Left forelimb (tissue), 1 donor: ENCODE measurements around the gene KCTD15.
A peak's percentile ranks its signal among the peaks of the same experiment; 100 is the strongest.

Experiments
- DNase-seq: peaks from one replicate; pipeline ENCODE4 v3.0.0-alpha.2; 2018; ENCODE audit warnings: low spot score

KCTD15 gene

DNA sequence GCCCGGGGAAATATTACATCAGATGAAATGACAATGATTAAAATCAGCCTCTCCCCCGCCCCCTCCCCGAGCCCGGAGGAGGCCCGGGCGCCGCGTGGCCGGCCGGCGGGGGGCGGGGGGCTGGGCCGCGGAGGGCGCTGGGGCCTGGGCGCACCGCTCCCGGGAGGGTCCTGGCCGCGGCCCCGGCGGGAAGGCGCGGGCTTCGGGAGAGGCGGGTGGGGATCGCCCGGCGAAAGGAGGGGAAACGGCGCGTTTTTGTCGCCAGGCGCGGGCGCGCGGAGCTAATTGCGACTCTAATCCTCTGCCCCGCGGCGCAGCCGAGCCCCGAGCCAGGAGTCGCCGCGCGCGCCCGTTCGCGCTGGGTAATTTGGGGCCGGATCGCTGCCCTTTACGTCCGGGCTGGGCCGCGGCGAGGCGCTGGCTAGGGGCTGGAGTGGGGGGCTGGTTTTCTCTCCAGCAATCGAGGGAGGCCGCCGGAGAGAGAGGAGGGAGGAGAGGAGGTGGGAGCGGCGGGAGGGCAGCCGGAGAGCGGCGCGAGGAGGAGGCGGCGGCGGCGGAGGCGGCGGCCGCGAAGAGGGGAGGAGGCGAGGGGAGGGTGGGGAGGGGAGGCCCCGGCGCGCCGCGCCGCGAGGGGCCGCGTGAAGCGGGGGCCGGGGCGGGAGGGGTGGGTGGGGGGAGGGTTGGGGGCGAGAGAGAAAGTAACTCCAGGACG lies at the start of gene KCTD15:
TSS of gene KCTD15 (plus strand) at position 707 of the 712 bp plus-strand sequence. CDS start 3,585 bp downstream, outside the sequence.
- peak; percentile 80 for DNase-seq

- DNase-seq, result no peak
These were observed 49.4 kb upstream of the KCTD15 start for GRCh38 chr19:33747273-33747672.

GRCh38 chr19:33748231-33748630 lies 48.4 kb upstream of the KCTD15 start:
- DNase-seq, result no peak

GRCh38 chr19:33749016-33749415 lies 47.7 kb upstream of the KCTD15 start:
- no peak for DNase-seq

DNA sequence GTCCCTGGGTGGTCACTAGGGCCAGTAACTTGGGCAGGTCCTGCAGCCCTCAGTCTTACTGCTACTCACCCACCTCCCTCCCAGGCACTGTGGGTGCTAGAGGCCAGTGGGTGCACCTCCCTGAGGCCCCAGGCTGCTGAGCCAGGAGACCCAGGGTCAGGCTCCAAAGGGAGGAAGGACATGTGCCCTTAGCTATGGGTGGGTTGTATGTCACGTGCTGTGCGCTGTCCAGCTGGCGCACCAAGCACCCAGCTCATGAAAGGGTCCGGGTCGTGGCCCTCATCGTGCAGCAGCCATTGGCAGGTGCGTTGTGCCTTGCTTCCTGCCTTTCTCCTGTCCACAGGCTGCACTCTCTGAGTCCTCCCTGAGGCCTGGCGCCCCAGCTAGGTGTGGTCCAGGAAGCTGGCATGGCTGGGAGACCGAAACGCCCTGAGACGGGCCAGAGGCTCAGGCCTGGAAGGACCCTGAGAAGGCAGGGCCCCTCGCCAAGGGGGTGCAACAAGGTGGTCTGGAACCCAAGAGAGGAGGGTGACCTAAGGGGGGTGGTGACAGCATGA lies 47.0 kb upstream of the KCTD15 start:
- DNase-seq, result no peak

DNA sequence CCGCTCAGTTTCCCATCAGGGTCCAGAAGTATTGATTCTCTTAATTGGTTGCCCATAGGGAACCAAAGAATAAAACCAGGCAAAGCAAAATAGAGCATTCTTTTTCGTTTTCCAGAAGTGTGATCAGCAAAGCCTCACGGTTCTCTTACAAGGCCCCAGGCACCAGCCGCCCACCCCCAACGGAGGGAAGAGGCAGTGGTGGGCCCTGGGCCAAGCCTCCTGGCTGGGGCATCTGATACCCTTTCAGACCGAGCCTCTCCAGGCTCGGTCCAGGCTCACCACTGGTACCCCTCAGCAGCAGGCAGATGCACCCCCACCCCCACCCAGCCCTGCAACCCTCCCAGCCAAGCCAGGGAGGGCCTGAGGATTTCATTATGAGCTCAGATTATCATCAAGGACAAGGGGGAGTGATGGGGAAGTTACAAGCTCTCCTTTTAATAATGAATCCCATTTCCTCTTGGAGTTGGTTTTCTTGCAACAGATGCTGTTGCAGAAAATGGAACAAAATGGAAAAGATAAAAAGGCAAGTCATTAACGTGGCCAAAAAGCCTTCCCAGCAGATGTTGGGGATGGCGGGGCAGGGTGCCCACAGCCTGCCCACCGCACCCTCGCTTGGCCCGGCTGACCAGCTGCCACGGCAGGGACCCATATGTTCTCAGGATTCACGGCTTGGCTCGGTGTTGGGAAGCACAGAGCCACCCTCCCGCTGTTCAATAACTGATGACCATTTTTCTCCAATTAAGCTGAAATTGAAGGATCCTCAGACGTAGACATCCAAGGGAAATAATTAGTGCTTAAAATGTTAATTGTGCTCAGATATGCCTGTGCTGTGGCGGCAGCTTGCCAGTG lies 45.9 kb upstream of the KCTD15 start:
- DNase-seq, result no peak

GRCh38 chr19:33751436-33751770 lies 45.3 kb upstream of the KCTD15 start:
- no peak for DNase-seq

DNA sequence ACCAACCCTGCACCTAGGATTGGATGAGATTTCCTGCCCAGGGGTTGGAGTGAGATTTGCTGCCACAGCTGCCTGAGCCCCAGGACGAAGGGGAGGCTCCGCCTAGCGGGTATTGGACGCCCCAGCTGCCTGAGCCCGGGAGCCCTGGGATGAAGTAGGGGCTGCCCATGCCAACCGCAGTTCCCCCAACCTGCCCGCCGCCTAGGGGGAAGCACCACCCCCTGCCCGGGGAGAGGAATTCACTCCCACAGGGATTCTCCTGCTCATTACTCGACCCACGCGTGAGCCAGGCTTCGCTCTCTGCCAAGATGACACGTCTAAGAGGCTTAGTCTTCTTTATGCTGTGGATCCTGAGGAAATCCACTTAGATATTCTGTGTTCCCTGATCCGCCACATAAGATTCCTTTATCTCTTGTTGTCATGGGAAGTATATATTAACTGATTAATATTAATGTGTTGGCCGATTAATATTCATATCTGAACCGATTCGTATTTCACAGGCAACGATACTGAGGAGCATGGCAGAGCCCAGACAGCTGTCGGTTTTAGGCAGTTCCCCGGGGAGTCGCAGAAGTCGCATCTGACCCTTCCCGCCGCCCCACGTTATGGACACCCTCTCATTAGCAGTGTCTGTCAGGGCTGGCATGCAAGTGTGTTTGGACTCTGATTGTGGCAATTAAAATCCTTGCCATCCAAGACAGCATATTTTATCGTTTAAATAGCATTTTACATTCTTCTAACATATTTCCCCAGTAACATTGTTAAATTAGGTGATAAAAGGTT lies 44.5 kb upstream of the KCTD15 start:
- no peak for DNase-seq

GRCh38 chr19:33752945-33753344 lies 43.7 kb upstream of the KCTD15 start:
- no peak for DNase-seq

DNA sequence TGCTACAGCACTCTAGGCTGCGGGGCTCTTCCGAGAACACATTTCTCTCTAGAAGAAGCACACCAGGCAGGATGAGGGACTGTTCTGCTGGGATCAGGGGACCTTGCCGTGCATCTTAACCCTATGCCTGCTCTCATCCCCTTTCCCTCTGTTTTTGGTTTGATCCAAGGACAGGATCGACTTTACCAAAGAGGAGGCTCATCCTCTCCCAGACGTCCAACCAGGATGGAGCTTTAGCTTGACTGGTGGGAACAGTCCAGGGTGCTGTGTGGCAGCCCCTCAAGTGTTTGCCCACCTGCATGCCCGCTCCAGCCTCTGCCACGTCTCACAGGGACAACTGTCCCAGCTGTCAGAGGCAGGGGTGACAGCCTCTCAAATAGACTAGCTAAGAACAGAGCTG lies 42.3 kb upstream of the KCTD15 start:
- DNase-seq, result no peak

- DNase-seq, result no peak
These were observed 41.3 kb upstream of the KCTD15 start for GRCh38 chr19:33755099-33756035.

DNA sequence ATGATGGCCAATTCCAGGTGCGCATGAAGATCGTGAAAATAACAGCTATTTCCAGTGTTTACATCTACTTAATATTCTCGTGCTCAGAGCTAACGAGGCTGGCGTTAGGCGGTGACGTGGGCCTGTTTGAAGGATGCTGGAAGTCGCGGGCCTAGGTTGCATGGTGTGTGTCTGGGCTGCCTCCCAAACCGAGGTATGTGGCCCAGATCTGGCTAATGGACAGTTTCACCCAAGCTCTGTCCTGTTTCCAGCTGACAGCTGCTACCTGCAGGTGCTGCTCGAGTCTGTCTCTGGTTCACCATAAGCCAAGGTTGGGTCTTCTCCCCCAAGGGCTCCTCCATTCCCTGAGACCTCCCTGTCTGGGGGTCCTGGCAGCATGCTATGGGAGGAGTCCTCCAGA lies 40.5 kb upstream of the KCTD15 start:
- DNase-seq, result no peak

- DNase-seq, result no peak
These were observed 38.1 kb upstream of the KCTD15 start for GRCh38 chr19:33758541-33759013.

DNA sequence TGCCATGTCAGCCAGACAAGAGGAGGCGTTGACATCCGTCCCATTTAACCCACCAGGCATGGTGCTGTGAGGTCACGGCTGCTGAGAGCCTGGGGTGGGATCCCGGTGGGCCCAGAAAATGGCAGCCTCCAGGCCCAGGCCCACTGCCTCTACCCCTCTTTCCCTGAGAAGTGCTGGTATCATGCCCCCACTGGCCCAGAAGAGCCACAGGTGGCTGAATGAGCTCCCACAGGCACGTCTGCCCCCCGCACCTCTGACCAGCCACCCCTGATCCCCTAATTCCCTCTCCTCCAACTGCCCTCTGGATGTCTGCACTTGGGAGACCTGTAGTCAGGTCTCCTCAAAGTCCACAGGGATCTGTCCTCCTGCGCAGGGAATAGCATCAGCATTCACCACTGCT lies 37.3 kb upstream of the KCTD15 start:
- no peak for DNase-seq

- no peak for DNase-seq
These were observed 32.9 kb upstream of the KCTD15 start for GRCh38 chr19:33763633-33764371.

GRCh38 chr19:33766623-33767022 lies 30.0 kb upstream of the KCTD15 start:
- no peak for DNase-seq

DNA sequence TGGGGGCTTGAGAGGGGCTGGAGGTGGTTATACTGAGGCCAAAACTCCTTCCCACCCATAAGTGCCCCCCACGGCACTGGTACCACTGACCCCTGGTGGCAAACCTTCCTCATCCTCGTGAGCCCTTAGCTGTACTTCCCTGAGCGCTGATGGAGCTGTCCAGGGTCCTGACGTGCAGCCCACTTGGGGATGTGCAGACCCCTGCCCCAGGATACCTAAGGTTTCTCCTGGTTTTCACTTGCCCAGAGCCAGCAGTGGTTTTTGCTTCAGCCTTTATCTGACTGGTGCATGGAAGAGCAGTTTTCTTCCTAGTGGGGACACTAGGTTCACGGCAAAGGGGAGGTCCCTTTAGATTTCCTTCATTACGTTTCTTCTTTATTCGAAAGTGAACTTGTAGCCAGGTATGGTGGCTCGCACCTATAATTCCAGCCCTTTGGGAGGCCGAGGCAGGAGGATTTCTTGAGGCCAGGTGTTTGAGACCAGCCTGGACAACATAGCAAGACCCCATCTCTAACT lies 28.7 kb upstream of the KCTD15 start:
- no peak for DNase-seq

- DNase-seq, result no peak
These were observed 27.5 kb upstream of the KCTD15 start for GRCh38 chr19:33769208-33769607.

DNA sequence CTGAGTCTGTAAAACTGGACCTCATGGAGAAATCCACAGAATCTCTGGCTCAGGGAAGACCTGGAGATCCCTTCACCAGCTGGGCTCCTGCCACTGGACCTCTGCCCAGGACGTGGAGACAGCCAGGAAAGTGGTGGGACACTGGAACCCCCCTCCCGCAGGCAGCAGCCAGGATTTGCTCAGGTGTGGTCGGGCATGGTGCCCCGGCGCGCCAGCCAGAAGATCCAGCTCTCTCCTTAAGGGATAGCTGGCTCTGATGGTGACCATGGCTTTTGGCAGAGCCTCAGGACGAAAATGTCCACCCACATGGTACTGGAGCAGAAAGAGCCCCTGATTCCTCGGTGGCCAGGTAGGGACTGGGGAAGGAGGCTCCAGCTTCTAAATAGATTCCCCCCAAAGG lies 26.6 kb upstream of the KCTD15 start:
- no peak for DNase-seq
